ENCODE measurements around the gene F11R.

Gene F11R

GRCh38 chr1:161020509-161021164 is at the start of gene F11R (continued):
- TF ChIP-seq TCF7L2 (IDR thresholded peaks at IDR 0.05; ENCODE audit: borderline replicate concordance, low read depth, low read length) (no peak), ZNF518A (tag by site-specific recombination; conservative IDR thresholded peaks at IDR 0.05; ENCODE audit: low read depth) (no peak), ZXDB (tag by site-specific recombination; IDR thresholded peaks at IDR 0.05) (peak; percentile 53), KLF17 (tag by site-specific recombination; IDR thresholded peaks at IDR 0.05) (peak; percentile 44; the same call in 1 of the 2 replicates), AEBP2 (tag by site-specific recombination; IDR thresholded peaks at IDR 0.05; ENCODE audit: borderline replicate concordance) (no peak), ZNF362 (tag by site-specific recombination; IDR thresholded peaks at IDR 0.05) (no peak), ZNF660 (tag by site-specific recombination; IDR thresholded peaks at IDR 0.05) (no peak), ZNF423 (tag by site-specific recombination; IDR thresholded peaks at IDR 0.05) (0 out of 2 replicates have a peak, but pooled peaks have one; percentile 48), ZNF155 (tag by site-specific recombination; IDR thresholded peaks at IDR 0.05) (no peak), ZBTB26 (tag by site-specific recombination; optimal IDR thresholded peaks at IDR 0.05) (peak; percentile 37), ZNF266 (tag by site-specific recombination; IDR thresholded peaks at IDR 0.05; ENCODE audit: low read depth) (no peak), ZNF132 (tag by site-specific recombination; IDR thresholded peaks at IDR 0.05; ENCODE audit: borderline replicate concordance) (no peak), YY1 (tag by site-specific recombination; IDR thresholded peaks at IDR 0.05) (no peak), ZBTB10 (tag by site-specific recombination; IDR thresholded peaks at IDR 0.05) (no peak), ZNF24 (tag by site-specific recombination; IDR thresholded peaks at IDR 0.05) (peak; percentile 21; the same call in 1 of the 2 replicates), ZBTB7A (tag by site-specific recombination; IDR thresholded peaks at IDR 0.05; ENCODE audit: low read depth) (0 out of 2 replicates have a peak, but pooled peaks have one; percentile 39), PRDM6 (tag by site-specific recombination; IDR thresholded peaks at IDR 0.05) (no peak), ZNF335 (tag by site-specific recombination; conservative IDR thresholded peaks at IDR 0.05) (peak; percentile 94), ZNF214 (tag by site-specific recombination; IDR thresholded peaks at IDR 0.05; ENCODE audit: borderline replicate concordance) (no peak), ZNF398 (tag by site-specific recombination; IDR thresholded peaks at IDR 0.05) (no peak; the same call in 1 of the 2 replicates)
